ENCODE measurements around the gene ZG16. TPM values are rescaled to one million over a fixed set of nuclear protein-coding genes. Genes with fewer than 3 reads are reported as not detected.
A peak's percentile ranks its signal among the peaks of the same experiment; 100 is the strongest.
"Not testable (repeated sequence)": the region's sequence is repeated elsewhere in the genome, so short reads cannot be mapped to it uniquely, and the experiment has no call there.

The ZG16 gene
- polyA plus RNA-seq, 1 donor (not counting 4 experiments of a cell fraction or from before 2014, with no cell fraction given), result not detected

DNA sequence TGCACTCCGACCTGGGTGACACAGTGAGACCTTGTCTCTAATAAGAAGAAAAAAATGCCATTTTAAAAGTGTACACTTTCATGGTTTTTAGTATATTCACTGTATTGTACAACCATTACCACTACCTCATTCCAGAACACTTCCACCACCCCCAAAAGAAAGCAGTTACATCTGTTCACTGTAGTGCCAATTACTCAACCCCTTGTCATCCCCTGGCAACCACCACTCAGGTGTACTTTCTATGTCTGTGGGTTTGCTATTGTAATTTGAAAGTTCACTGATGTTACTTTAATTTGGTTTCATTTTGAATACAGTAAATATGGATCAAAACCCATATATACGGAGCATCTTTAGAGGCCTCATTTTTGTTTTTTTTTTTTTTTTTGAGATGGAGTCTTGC, 6.1 kb downstream of the ZG16 start:
- TF ChIP-seq EZH2 (IDR thresholded peaks at IDR 0.05; ENCODE audit: low read length), result no peak
- TF ChIP-seq CTCF (optimal IDR thresholded peaks at IDR 0.05 in 1 of 3, IDR thresholded peaks at IDR 0.05 in 1 of 3, conservative IDR thresholded peaks at IDR 0.05 in 1 of 3; ENCODE audit: extremely low read depth in 1 of 3, insufficient read depth in 2 of 3, low read length in 3 of 3), result no peak
- Histone ChIP-seq H4K20me1 (ENCODE audit: control insufficient read depth, extremely low read depth, insufficient read depth, low read length) (no peaks in the 10 kb centered on the region), H3K4me3 (ENCODE audit: control insufficient read depth in 2 of 3, extremely low read depth in 1 of 3, insufficient read depth in 2 of 3, low read depth in 1 of 3, low read length in 3 of 3) (peak overlapping the region in 1 of 3 experiments; percentile 21), H3K9ac (ENCODE audit: control insufficient read depth, extremely low read depth, insufficient read depth, low read length) (peak overlapping the region; percentile 61), H3K79me2 (ENCODE audit: control insufficient read depth, insufficient read depth, low read length) (no peaks in the 10 kb centered on the region), H3K4me1 (ENCODE audit: control insufficient read depth, extremely low read depth, insufficient read depth, low read length) (peaks cover 33% of the 10 kb centered on the region), H3K9me1 (ENCODE audit: control insufficient read depth, extremely low read depth, insufficient read depth, low read length) (no peaks in the 10 kb centered on the region), H3K27me3 (ENCODE audit: control insufficient read depth, extremely low read depth, insufficient read depth, low read length) (no peaks in the 10 kb centered on the region), H3K9me3 (ENCODE audit: control insufficient read depth, low read depth, low read length) (no peaks in the 10 kb centered on the region), H3K27ac (ENCODE audit: control insufficient read depth, insufficient read depth, low read length) (peak overlapping the region; percentile 78), H2AFZ (ENCODE audit: control insufficient read depth, low read length) (peak overlapping the region; percentile 4), H3K4me2 (ENCODE audit: control insufficient read depth, extremely low read depth, insufficient read depth, low read depth, low read length) (peak overlapping the region; percentile 76), H3K36me3 (ENCODE audit: control insufficient read depth in 2 of 2, extremely low read depth in 1 of 2, insufficient read depth in 2 of 2, low read length in 2 of 2) (no peaks in the 10 kb centered on the region)
- FAIRE-seq (no peak), DNase-seq (ENCODE audit: low read depth, low spot score) (no peak)
- dilution Hi-C loops (cut with MboI; ENCODE audit: extremely low pct_ligation_motif_present, low sequenced_read_pairs), result no loop called here

- Histone ChIP-seq H3K36me3 (ENCODE audit: control insufficient read depth in 2 of 2, extremely low read depth in 1 of 2, insufficient read depth in 2 of 2, low read length in 2 of 2) (no peaks in the 10 kb centered on the region), H3K4me2 (ENCODE audit: control insufficient read depth, extremely low read depth, insufficient read depth, low read depth, low read length) (peak overlapping the region; percentile 76), H3K4me1 (ENCODE audit: control insufficient read depth, extremely low read depth, insufficient read depth, low read length) (peaks cover 28% of the 10 kb centered on the region), H3K4me3 (ENCODE audit: control insufficient read depth in 2 of 3, extremely low read depth in 1 of 3, insufficient read depth in 2 of 3, low read depth in 1 of 3, low read length in 3 of 3) (no peak overlapping the region), H2AFZ (ENCODE audit: control insufficient read depth, low read length) (peak overlapping the region; percentile 52), H3K9ac (ENCODE audit: control insufficient read depth, extremely low read depth, insufficient read depth, low read length) (peak overlapping the region; percentile 13), H3K27ac (ENCODE audit: control insufficient read depth, insufficient read depth, low read length) (peak overlapping the region; percentile 78), H4K20me1 (ENCODE audit: control insufficient read depth, extremely low read depth, insufficient read depth, low read length) (no peaks in the 10 kb centered on the region), H3K9me3 (ENCODE audit: control insufficient read depth, low read depth, low read length) (no peaks in the 10 kb centered on the region), H3K79me2 (ENCODE audit: control insufficient read depth, insufficient read depth, low read length) (no peaks in the 10 kb centered on the region), H3K27me3 (ENCODE audit: control insufficient read depth, extremely low read depth, insufficient read depth, low read length) (no peaks in the 10 kb centered on the region), H3K9me1 (ENCODE audit: control insufficient read depth, extremely low read depth, insufficient read depth, low read length) (no peaks in the 10 kb centered on the region)
- dilution Hi-C loops (cut with MboI; ENCODE audit: extremely low pct_ligation_motif_present, low sequenced_read_pairs), result no loop called here
- TF ChIP-seq CTCF (optimal IDR thresholded peaks at IDR 0.05 in 1 of 3, IDR thresholded peaks at IDR 0.05 in 1 of 3, conservative IDR thresholded peaks at IDR 0.05 in 1 of 3; ENCODE audit: extremely low read depth in 1 of 3, insufficient read depth in 2 of 3, low read length in 3 of 3) (peak; percentile 29 to 51 (median 50)), EZH2 (IDR thresholded peaks at IDR 0.05; ENCODE audit: low read length) (no peak)
- no peak for DNase-seq (ENCODE audit: low read depth, low spot score)
- FAIRE-seq, result no peak
Observed at GRCh38 chr16:29784901-29785500, 6.9 kb downstream of the ZG16 start.

DNA sequence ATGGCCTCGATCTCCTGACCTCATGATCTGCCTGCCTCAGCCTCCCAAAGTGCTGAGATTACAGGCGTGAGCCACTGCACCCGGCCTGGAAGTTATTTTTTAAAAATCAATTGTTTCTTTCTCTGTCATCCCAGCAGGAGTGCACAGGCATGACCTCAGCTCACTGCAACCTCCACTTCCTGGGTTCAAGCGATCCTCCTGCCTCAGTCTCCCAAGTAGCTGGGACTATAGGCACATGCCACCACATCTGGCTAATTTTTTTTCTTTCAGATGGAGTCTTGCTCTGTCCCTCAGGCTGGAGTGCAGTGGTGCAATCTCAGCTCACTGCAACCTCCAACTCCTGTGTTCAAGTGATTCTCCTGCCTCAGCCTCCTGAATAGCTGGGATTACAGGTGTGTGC, 9.1 kb downstream of the ZG16 start:
- H3K27me3 ChIP-seq (ENCODE audit: control insufficient read depth, extremely low read depth, insufficient read depth, low read length); DNase-seq (ENCODE audit: low read depth, low spot score); H3K9ac ChIP-seq (ENCODE audit: control insufficient read depth, extremely low read depth, insufficient read depth, low read length); H2AFZ ChIP-seq (ENCODE audit: control insufficient read depth, low read length); H3K36me3 ChIP-seq (ENCODE audit: control insufficient read depth in 2 of 2, extremely low read depth in 1 of 2, insufficient read depth in 2 of 2, low read length in 2 of 2); FAIRE-seq; dilution Hi-C loops (cut with MboI; ENCODE audit: extremely low pct_ligation_motif_present, low sequenced_read_pairs); H3K9me3 ChIP-seq (ENCODE audit: control insufficient read depth, low read depth, low read length); H3K4me2 ChIP-seq (ENCODE audit: control insufficient read depth, extremely low read depth, insufficient read depth, low read depth, low read length); H3K9me1 ChIP-seq (ENCODE audit: control insufficient read depth, extremely low read depth, insufficient read depth, low read length); H3K4me3 ChIP-seq (ENCODE audit: control insufficient read depth in 2 of 3, extremely low read depth in 1 of 3, insufficient read depth in 2 of 3, low read depth in 1 of 3, low read length in 3 of 3); H3K27ac ChIP-seq (ENCODE audit: control insufficient read depth, insufficient read depth, low read length); H4K20me1 ChIP-seq (ENCODE audit: control insufficient read depth, extremely low read depth, insufficient read depth, low read length): not testable (repeated sequence)
- Histone ChIP-seq H3K4me1 (ENCODE audit: control insufficient read depth, extremely low read depth, insufficient read depth, low read length) (peaks cover 34% of the 10 kb centered on the region), H3K79me2 (ENCODE audit: control insufficient read depth, insufficient read depth, low read length) (peaks cover 16% of the 10 kb centered on the region)
